ENCODE results near the gene ARVCF. TPM values are rescaled to one million over a fixed set of nuclear protein-coding genes. Genes with fewer than 3 reads are reported as not detected.
A peak's percentile ranks its signal among the peaks of the same experiment; 100 is the strongest.

ARVCF gene
- total RNA-seq, 4 donors from 2014 or later, result 25.2 to 53.7 (median 38.1) TPM

GRCh38 chr22:20021196-20022181 lies 4.9 kb upstream of the ARVCF start:
- WGBS, 2 donors, result 1 to 2% methylated on average over 21 to 27 of the region's 36 CpGs
- DNase-seq (ENCODE audit: low spot score in 2 of 2), result peak in 1 of 2 donors; percentile 57
- intact Hi-C loops (cut with DNase I; ENCODE audit: low total_unique reads), result no loop called here
- TF ChIP-seq POLR2A (IDR thresholded peaks at IDR 0.05) (no peak), CTCF (IDR thresholded peaks at IDR 0.05) (no peak)
- H3K4me3 ChIP-seq (ENCODE audit: low read depth, poor library complexity, severe bottlenecking), result peak overlapping the region; percentile 88

- H3K4me3 ChIP-seq (ENCODE audit: low read depth, poor library complexity, severe bottlenecking), result peak within 1 kb of the TSS; percentile 88
- WGBS, 2 donors, result 0 to 3% methylated on average over 18 to 26 of the region's 61 CpGs
- TF ChIP-seq POLR2A (IDR thresholded peaks at IDR 0.05), result peak in 1 of 2 donors; percentile 33
- no peak for TF ChIP-seq CTCF (IDR thresholded peaks at IDR 0.05)
- DNase-seq (ENCODE audit: low spot score in 2 of 2), result peak; percentile 86 to 98
- intact Hi-C loops (cut with DNase I; ENCODE audit: low total_unique reads), result no loop called here
These were observed 4.0 kb upstream of the ARVCF start, which contains the start of gene TANGO2 for GRCh38 chr22:20020533-20021195. Gene TANGO2 (plus strand): TSS chr22:20021110. CDS start chr22:20036799, 15,689 bp downstream.

GRCh38 chr22:20019661-20020532 lies 3.3 kb upstream of the ARVCF start:
- intact Hi-C loops (cut with DNase I; ENCODE audit: low total_unique reads), result no loop called here
- no peak overlapping the region for H3K4me3 ChIP-seq (ENCODE audit: low read depth, poor library complexity, severe bottlenecking)
- no peak for DNase-seq (ENCODE audit: low spot score in 2 of 2)
- TF ChIP-seq POLR2A (IDR thresholded peaks at IDR 0.05) (no peak), CTCF (IDR thresholded peaks at IDR 0.05) (no peak)
- 81 to 82% methylated on average over 8 of the region's 8 CpGs for WGBS, 2 donors

- no peak for TF ChIP-seq CTCF (IDR thresholded peaks at IDR 0.05)
- no peak for TF ChIP-seq POLR2A (IDR thresholded peaks at IDR 0.05)
- DNase-seq (ENCODE audit: low spot score in 2 of 2), result no peak
- WGBS, 2 donors, result 82 to 96% methylated on average over 2 to 5 of the region's 5 CpGs
- no peak overlapping the region for H3K4me3 ChIP-seq (ENCODE audit: low read depth, poor library complexity, severe bottlenecking)
- intact Hi-C loops (cut with DNase I; ENCODE audit: low total_unique reads), result no loop called here
These were observed 1.4 kb upstream of the ARVCF start for GRCh38 chr22:20018001-20018400.

GRCh38 chr22:20017622-20017958 lies 967 bp upstream of the ARVCF start:
- intact Hi-C loops (cut with DNase I; ENCODE audit: low total_unique reads), result no loop called here
- H3K4me3 ChIP-seq (ENCODE audit: low read depth, poor library complexity, severe bottlenecking), result no peak overlapping the region
- TF ChIP-seq CTCF (IDR thresholded peaks at IDR 0.05), result no peak
- TF ChIP-seq POLR2A (IDR thresholded peaks at IDR 0.05), result no peak
- DNase-seq (ENCODE audit: low spot score in 2 of 2), result no peak
- WGBS, 2 donors, result 67 to 73% methylated on average over 9 of the region's 9 CpGs
